HG02943 (cell line): Measurements from ENCODE around the gene CTH.
"Not testable (repeated sequence)": the region's sequence is repeated elsewhere in the genome, so short reads cannot be mapped to it uniquely, and the experiment has no call there.

ENCODE experiments used
- ATAC-seq: cut with Tn5 transposase; IDR thresholded peaks from one replicate; pipeline ENCODE4 v1.9.1; 2021; ENCODE audit warnings: mild to moderate bottlenecking, low read depth, moderate library complexity; ENCODE audit not compliant: unreplicated experiment

CTH gene

GRCh38 chr1:70410604-70411359 lies at the start of gene CTH:
CTH (plus strand) TSS chr1:70411268; CDS start chr1:70411416, 148 bp downstream.
- ATAC-seq, result peak; percentile 98

- ATAC-seq, result no peak
Measured at GRCh38 chr1:70361727-70362398, 49.2 kb upstream of the CTH start.

- ATAC-seq, result no peak
Measured at GRCh38 chr1:70364439-70364838, 46.6 kb upstream of the CTH start.

GRCh38 chr1:70366425-70366952 lies 44.6 kb upstream of the CTH start:
- not testable (repeated sequence) for ATAC-seq

- ATAC-seq, result not testable (repeated sequence)
Measured at GRCh38 chr1:70366997-70367396, 44.1 kb upstream of the CTH start.

GRCh38 chr1:70367397-70367796 lies 43.7 kb upstream of the CTH start:
- not testable (repeated sequence) for ATAC-seq

GRCh38 chr1:70371586-70371985 lies 39.5 kb upstream of the CTH start:
- ATAC-seq, result not testable (repeated sequence)

GRCh38 chr1:70372426-70372825 lies 38.6 kb upstream of the CTH start:
- ATAC-seq, result no peak

GRCh38 chr1:70373580-70373979 lies 37.5 kb upstream of the CTH start:
- ATAC-seq, result not testable (repeated sequence)

- ATAC-seq, result no peak
Measured at GRCh38 chr1:70376196-70376595, 34.9 kb upstream of the CTH start.

GRCh38 chr1:70382682-70383081 lies 28.4 kb upstream of the CTH start:
- ATAC-seq, result peak; percentile 88

- ATAC-seq, result no peak
Measured at GRCh38 chr1:70383483-70383882, 27.6 kb upstream of the CTH start.

- no peak for ATAC-seq
Measured at GRCh38 chr1:70384542-70384941, 26.5 kb upstream of the CTH start.

GRCh38 chr1:70385477-70385876 lies 25.6 kb upstream of the CTH start:
- no peak for ATAC-seq

GRCh38 chr1:70386121-70386520 lies 24.9 kb upstream of the CTH start:
- ATAC-seq, result no peak

- ATAC-seq, result no peak
Measured at GRCh38 chr1:70387507-70387906, 23.6 kb upstream of the CTH start.

GRCh38 chr1:70392626-70393025 lies 18.4 kb upstream of the CTH start:
- ATAC-seq, result no peak

GRCh38 chr1:70396607-70397006 lies 14.5 kb upstream of the CTH start:
- ATAC-seq, result no peak

GRCh38 chr1:70397013-70397412 lies 14.1 kb upstream of the CTH start:
- ATAC-seq, result no peak

GRCh38 chr1:70400335-70400734 lies 10.7 kb upstream of the CTH start:
- ATAC-seq, result no peak

GRCh38 chr1:70401974-70402373 lies 9.1 kb upstream of the CTH start:
- ATAC-seq, result no peak

GRCh38 chr1:70403759-70404158 lies 7.3 kb upstream of the CTH start:
- no peak for ATAC-seq
